SKM-1 (cell line): ENCODE data around the gene NDUFC1.
"Not testable (repeated sequence)": the region's sequence is repeated elsewhere in the genome, so short reads cannot be mapped to it uniquely, and the experiment has no call there.

Experiments
- DNase-seq: peaks from one replicate; lab custom pipeline; 2025; ENCODE audit not compliant: unreplicated experiment; lab: John Stamatoyannopoulos, UW

NDUFC1 gene

GRCh38 chr4:139301821-139302611 lies at the start of gene NDUFC1:
Gene NDUFC1, minus strand, starts transcription at chr4:139302477. Its CDS starts 6,679 bp downstream, at chr4:139295798.
- DNase-seq, result peak; percentile 56

DNA sequence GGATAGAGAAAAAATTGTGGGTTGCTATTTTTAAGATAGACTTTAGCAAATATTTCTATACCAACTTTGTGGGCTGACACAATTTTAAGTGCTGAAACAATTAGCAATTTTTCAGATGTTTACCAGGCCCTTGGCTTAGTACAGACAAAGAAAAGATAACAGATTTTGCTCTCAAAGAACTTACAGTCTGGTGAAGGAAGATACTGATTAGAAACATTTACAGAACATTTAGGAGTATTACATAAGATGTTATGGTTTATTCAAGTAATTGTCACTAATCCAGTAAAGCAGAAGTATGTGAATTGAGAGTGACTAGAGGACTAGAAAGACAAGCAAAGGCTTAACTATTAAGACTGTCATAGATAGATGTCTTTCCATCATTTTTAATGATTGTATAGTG lies 35.3 kb upstream of the NDUFC1 start:
- no peak for DNase-seq

DNA sequence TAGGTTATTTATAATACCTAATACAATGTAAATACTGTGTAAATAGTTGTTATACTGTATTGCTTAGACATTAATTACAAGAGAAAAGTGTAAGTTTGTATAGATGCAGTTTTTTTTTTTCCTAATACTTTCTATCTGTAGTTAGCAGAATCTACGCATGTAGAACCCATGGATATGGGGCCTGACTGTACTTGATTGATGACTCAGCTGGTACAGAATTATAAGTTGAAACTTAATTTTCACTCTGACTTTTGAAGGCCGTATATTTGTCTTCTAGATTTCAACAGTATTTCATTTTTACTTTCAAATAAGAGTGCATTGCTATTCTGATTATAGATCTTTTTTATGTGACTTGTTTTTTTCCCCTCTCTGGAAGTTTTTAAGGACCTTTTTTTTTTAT lies 30.8 kb upstream of the NDUFC1 start:
- DNase-seq, result no peak

DNA sequence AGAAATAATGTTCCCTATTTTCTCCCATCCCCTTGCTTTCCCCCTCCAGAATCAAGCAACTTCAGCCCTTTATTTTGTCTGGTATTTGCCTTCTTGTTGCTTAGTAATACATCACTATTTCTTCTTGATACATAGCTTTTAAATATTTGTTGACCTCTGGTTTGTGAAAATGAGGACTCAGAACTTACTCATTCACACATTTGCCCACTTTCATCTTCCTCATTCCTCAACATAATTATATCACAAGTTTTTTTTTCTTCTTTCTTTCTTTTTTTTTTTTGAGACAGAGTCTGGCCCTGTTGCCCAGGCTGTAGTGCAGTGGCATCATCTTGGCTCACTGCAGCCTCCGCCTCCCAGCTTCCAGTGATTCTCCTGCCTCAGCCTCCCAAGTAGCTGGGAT lies 28.9 kb upstream of the NDUFC1 start:
- no peak for DNase-seq

DNA sequence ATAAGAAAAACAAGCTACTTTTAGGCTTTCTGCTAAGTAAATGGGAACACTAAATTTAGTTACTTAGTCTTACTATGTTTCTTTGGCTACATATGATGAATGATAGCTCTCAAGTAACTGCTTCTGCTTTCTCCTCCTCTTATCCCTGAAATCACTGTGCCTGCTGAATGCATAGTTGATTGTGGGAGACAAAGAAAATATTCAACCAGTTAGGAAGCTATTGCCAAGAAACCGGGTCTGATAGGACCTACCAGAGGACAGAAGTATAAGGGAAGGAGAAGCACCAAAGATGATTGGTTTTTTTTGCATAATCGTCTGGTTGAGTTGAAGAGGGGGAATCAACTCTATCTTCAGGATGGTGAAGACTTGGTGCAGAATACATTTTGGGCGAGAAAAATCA lies 28.0 kb upstream of the NDUFC1 start:
- DNase-seq, result no peak

DNA sequence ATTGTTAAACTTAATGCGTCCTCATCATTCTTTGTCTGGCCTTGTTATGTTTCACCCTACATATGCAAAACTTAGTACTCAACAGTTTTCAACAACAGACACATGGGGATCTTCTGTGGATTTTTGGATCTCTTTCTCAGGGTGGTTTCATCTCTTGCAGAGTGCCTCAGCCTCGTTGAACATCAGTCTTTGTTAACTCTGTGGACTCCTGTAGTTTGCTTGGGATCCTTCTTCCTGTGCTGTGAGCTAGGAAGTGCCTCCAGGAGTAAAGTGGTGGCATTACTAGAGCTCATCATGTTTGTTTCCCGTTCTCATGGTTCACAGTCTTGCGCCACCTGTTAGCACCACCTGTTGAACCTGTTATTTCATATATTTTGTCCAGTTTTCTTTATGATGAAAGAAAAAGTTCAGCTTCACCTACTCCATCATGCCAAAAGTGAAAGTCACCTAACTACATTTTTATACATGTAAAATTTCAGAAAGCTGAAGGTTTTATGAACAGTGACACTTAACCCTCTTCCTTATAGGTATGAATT lies 27.5 kb upstream of the NDUFC1 start:
- DNase-seq, result no peak

GRCh38 chr4:139324620-139325019 lies 22.3 kb upstream of the NDUFC1 start:
- no peak for DNase-seq

GRCh38 chr4:139322541-139322940 lies 20.3 kb upstream of the NDUFC1 start:
- not testable (repeated sequence) for DNase-seq

GRCh38 chr4:139322070-139322469 lies 19.8 kb upstream of the NDUFC1 start:
- DNase-seq, result not testable (repeated sequence)

- no peak for DNase-seq
These were observed 17.3 kb upstream of the NDUFC1 start for GRCh38 chr4:139319571-139319970.

GRCh38 chr4:139317635-139318034 lies 15.4 kb upstream of the NDUFC1 start:
- no peak for DNase-seq

- DNase-seq, result no peak
These were observed 14.5 kb upstream of the NDUFC1 start for GRCh38 chr4:139316733-139317132.

DNA sequence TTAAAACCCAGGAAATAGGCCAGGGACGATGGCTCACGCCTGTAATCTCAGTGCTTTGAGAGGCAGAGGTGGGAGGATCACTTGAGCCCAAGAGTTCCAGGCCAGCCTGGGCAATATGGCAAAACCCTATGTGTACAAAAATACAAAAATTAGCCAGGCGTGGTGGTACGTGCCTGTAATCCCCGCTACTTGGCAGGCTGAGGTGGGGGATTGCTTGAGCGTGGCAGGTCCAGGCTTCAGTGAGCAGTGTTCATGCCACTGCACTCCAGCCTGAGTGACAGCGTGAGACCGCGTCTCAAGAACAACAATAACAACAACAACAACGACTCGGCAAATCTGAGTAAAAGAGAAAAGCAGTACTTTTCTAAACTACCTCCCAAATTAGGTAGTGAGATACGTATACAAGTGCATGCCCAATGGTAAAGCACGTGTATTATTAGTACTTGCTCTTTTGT lies 13.0 kb upstream of the NDUFC1 start:
- DNase-seq, result no peak

DNA sequence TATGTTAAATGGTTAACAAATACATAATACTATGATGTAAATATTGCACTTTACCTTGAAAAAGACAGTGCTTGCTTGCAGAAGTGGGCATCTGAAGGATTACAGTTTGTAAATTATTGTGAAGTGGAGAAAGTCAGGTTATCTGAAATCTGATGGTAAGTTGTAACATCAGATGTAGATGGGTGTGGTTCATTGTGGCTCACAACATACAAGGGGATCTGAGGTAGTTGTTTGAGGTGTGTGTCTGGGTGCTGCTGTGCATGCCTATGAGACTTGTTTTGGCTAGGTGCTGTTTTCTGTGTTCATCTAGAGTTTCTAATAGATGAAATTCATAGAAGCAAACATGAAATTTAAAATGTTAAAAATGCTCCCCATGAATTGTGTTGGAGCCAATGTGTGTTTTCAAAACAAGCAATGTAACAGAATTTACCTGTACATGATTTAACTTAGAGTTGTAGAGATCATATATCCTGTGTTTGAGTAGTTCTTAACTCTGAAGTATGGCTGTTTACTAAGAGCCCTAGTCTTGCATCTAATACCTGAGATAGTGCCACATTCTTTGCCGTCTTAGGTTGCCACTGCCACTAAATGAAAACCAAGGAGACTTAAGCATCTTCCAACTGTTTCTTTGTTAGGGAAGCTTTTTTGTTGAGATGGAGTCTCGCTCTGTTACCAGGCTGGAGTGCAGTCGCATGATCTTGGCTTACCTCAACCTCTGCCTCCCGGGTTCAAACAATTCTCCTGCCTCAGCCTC lies 11.9 kb upstream of the NDUFC1 start:
- no peak for DNase-seq

GRCh38 chr4:139313414-139313813 lies 11.1 kb upstream of the NDUFC1 start:
- DNase-seq, result not testable (repeated sequence)

- no peak for DNase-seq
These were observed 10.5 kb upstream of the NDUFC1 start for GRCh38 chr4:139312552-139313332.

- DNase-seq, result no peak
These were observed 9.6 kb upstream of the NDUFC1 start for GRCh38 chr4:139311909-139312308.

DNA sequence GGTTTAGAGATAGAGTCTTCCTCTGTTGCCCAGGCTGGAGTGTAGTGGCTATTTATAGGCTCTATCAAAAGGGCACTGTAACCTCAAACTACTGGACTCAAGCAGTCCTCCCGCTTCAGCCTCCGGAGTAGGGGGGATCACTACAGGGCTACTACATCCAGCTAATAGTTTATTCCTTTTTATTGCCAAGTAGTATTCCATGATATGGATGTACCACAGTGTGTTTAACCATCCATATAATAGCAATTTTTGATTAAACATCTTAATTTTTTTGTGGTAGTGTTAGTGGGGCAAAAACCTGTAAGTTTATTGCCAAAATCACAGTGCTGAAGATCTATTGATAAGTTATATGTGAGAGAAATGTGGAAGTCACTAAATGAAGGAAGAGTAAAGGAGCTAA lies 2.6 kb upstream of the NDUFC1 start:
- DNase-seq, result no peak

DNA sequence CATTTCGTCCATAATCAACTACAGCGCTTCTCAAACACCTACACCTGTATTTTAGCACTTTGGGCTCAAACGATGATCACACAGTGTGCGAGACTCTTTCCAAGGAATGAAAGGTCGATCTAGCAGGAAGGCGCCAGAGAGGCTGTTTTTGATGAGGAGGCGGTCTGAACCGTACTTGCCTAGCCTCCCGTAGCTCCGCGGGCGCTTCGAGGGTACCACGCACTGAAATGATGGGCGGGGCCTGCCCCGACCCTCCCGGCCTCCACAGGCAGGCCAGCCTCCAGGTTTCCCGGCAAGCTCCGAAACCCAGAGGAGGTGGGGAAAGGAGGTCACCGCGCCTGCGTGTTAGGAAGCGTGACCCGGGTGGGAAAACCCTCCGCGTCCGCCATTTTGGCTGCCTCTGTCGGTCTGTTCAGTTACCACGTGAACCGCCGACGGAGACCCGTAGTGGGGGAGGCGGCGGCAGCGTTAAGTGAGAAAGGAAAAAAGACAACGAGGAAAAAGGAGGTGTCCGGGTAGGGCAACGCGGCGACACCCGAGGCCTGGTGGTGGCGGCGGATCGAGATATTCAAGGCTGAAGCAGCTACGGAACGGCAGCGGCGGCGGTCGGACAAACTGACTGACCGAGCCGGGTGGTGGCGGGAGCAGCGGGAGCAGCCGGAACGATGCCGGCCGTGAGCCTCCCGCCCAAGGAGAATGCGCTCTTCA lies 1.0 kb downstream of the NDUFC1 start, which contains the start of gene NAA15:
Gene NAA15, plus strand, starts transcription at position 393 of the 708 bp plus-strand sequence. Its CDS starts 273 bp downstream, at position 666.
- peak; percentile 95 for DNase-seq

DNA sequence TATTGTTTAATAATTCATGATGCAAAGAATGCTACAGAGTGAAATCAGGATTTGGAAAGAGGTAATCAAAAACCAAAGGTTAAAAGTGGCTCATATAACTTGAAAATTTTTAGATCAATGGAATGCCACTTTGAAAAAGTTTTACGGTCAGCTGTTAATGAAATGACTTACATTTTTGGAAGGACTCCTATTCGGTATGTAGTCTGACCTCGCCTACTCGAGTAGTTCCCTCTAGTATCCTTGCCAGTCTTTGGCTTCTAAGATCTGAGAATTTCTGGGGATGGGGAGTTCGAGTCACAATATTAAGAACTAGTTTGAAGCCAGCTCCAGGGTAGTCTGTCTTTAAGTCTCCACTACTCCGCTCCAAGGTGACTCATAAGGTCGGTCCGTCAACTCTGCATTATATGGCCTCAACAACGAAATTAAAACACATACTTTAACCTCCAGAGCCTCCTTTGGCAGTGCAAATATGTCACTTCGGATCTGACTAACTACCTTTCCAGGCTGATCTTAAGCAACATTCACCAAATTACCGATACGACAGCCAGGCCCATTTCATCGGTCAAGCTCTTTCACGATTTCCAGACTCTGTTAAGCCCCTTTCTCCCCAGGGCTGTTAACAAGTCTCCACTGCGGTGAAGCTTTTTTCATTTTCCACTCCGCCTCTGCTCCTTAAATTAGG lies 1.7 kb downstream of the NDUFC1 start:
- DNase-seq, result no peak
